CD4-positive, alpha-beta T cell treated with Interleukin-12 subunit alpha and Interleukin-12 subunit beta, for 1 hour (primary cell): Measurements from ENCODE around the gene ACAP3.

ENCODE experiments used
- DNase-seq: peaks from one replicate; pipeline ENCODE4 v3.0.0-alpha.2; 2020

The ACAP3 gene

DNA sequence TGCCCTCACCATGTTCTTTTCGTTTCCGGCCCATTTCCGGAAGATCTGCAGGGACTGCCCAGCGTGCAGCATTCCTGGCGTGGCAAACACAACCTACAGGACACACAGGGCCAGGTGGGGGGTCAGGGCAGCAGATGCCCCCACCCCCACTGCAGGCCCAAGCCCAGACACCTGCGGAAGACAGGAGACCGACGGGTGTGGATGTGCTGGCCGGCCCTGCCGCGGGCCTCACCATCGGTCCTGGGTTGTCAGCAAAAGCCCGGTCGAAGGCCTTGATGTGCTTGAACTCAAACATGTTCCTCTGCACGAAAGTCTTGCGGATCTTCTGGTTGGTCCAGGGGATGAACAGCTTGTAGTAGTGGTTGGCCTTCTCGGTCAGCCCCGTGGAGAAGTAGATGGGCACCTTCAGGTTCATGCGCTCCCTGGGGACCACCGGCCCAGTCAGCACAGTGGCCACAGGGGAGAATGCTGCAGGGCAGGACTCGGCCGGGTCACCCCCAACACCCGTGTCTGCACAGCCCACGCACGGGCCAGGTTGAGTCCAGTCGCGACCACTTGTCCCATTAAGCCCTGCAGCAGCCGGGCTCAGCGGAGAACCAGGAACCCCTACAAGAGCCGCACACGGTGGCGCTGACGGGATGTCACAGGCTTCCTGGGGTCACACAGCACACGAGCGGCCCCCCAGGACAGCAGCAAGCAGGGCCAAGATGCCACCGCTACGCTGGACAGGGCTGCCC, 5.9 kb upstream of the ACAP3 start:
- no peak for DNase-seq

- DNase-seq: no peak
Observed at GRCh38 chr1:1312450-1313314, 5.0 kb upstream of the ACAP3 start.

DNA sequence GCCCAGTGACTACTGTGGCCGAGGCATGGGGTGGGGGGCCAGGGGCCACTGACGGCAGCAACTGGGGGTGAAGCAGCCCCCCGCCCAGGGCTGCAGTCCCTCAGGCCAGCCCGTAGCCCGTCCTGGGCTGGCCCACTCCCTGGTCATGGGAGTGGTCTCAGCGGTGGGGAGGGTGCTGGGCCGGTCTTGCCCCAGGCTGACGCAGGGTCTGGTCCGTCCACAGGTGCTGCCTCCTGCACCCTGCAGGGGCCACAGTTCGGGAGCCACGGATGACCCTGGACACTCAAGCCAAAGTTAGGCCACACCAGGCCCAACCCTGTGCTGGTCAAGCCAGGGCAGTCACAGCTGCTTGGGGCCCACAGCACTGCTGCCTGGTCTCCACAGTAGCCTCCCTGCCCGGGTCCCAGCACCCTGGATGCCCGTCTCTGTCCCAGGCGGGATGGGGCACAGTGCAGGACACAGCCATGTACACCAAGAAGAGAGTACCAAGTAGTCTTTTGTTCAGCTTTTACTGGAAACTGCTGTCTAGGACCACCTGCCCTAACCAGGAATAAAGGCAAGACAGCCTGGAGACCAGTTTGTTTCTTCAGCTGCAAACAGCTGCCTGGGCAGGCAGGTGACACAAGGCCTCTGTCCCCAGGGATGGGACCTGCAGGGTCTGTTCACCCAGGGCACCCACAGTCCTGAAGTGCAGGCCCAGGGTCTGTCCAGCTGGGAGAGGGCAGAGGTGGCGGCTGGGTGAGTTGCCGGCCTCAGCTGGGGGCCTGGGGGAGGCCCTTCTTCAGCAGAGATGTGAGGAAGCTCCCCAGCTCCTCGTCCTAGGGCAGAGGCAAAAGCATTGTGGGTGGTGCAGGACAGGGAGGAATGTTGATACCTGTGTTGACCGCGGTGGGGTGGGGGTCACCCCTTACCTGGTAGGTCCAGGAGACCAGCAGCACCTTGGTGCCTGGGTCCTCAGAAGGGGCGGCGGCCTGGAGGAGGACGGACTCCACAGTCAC, 3.7 kb upstream of the ACAP3 start:
- DNase-seq: no peak

DNA sequence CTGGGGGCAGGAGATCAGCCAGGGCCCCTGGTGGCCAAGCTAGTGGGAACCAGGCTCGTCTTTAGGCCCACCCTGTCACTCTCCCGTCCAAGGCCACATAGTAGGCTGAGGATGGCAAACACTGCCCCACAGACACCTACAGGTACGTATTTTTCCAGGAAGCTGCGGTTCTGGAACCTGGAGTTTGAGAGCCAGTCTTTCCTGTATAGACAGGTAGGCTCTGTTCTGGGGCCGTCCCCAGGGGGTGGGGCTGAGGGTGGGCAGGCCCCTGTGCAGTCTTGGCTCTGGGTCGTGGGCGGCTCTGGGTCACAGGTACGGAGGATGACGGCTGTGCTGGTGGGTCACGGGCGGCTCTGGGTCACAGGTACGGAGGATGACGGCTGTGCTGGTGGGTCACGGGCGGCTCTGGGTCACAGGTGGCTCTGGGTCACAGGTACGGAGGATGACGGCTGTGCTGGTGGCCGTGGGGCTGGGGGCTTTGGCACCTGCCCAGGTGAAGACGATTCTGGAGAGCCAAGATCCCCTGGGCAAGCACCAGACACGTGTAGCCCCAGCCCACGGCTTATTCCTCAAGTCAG, 2.8 kb upstream of the ACAP3 start:
- no peak for DNase-seq

DNA sequence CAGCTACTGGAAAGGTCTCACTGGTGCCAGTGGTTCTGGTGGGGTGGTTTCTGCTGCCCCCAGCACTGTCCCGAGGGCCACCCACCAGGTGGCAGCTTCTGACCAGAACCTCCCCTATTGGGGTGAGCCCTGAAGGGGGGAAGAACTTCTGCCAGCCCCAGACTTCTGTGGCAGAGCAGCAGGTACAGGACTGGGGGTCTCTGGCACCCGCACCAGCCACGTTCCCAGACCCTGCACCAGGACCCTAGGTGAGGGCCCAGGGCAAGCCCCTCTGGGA, 2.3 kb upstream of the ACAP3 start:
- no peak for DNase-seq

DNA sequence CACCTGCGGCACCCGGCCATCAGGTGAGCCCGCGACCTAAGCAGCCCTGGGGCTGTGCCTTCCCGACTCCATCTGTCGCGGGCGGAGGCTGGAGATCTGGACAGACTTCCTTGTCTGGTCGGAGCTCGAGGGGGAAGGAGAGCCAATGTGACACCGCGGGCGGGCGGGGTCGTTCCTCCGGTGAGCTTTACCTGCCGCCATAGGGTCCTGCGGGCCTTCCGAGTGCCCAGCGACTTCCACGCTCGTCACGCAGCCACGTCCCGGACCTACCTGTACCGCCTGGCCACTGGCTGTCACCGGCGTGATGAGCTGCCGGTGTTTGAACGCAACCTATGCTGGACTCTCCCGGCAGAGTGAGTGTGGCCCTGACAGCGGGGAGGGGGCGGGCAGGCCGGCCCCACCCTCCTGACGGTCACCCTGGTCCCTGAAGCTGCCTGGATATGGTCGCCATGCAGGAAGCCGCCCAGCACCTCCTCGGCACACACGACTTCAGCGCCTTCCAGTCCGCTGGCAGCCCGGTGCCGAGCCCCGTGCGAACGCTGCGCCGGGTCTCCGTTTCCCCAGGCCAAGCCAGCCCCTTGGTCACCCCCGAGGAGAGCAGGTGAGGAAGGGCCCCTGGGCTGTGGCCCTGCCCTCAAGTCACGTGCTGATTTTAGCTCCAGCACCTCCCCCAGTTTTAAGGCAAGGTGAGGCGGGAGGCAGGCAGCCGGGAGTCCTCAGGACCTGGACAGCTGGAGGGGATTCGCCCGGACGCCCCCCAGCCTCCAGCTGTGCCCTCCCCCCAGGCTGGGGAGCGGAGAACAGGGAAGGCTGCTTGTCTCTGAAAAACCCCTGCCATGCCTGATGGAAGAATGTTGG, 1.8 kb upstream of the ACAP3 start:
- DNase-seq: no peak

- no peak for DNase-seq
Observed at GRCh38 chr1:1308756-1309250, 1.1 kb upstream of the ACAP3 start.

GRCh38 chr1:1307261-1307922, 338 bp downstream of the ACAP3 start:
- no peak for DNase-seq

- no peak for DNase-seq
Observed at GRCh38 chr1:1306661-1307260, 969 bp downstream of the ACAP3 start.

GRCh38 chr1:1306070-1306660, 1.6 kb downstream of the ACAP3 start:
- DNase-seq: no peak

DNA sequence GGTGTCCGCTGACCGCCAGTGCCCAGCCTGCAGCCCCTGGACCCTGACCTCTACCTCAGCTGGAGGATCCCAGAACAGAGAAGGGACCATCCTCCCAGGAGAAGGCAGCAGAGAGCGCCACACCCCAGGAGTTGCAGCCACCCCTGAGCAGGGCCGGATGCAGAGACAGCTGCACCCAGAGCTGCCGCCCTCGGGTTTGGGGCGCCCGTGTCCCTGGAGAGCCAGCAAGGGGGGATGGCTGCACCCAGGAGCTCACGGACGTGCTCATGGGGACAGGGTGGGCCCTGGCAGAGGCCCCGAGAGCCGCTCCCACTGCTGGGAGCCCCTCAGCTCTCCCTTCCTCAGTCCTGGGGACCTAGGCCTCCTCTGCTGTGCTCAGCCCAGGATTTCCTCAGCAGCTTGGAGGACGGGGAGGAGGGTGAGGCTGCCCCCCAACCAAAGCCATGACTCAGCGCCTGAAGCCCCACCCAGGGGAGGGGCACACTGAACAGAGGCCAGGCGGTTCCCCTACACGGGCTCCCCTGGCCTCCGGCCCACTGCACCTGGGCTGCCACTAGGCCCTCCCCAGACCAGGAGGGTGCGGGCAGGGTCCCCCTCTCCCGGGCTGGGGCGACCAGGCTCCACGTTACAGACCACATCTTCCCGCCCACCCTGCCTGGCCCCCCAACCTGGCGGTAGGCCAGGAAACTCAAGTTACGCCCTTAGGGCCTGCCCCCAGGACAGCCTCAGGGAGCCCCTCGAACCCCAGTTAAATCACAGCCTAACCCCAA, 2.2 kb downstream of the ACAP3 start:
- DNase-seq: peak; percentile 70

DNA sequence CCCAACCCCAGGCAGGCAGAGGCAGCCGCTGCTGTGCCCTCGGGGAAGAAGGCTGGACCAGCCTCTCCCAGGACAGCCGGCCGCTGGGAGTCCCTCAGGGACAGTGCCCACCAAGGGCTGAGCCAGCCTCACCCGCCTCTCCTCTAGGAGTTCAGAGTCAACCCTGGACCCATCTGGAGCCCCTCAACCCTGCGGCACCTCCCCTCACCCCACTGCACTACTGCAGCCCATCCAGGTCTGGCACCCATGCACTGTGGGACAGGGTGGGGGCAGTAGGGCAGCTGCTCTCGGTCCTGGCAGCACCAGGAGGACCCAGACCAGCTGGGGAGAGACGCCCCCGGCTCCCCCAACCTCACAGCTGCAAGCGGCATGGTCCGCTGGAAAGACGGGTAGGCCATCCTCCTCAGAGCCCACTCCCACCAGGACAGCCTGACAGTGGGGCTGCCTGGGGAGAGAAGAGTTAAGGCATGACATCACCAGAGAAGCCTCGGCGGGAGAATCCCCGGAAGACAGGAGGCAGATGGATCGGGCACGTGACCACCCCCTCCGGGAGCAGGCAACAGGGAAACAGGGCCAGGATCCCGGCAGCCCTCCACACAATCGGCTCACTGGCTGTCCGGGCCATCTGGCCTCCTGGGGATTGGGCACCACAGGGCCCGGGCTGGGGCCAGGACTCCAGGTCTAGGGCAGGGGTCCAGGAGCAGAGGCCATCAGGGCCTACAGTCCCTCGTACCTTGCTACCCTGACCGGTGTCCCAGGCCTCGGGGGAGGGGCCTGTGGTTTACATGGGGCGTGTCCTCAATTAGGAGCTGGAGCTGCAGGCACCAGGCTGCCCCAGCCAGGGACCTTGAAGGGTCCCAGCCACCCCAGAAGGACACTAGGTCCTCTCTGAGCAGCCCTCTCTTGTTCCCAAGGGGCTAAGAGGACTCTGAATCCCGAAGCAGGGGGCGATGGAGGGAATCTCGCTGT, 3.1 kb downstream of the ACAP3 start:
- DNase-seq: no peak

- no peak for DNase-seq
Observed at GRCh38 chr1:1303736-1304135, 4.0 kb downstream of the ACAP3 start.

GRCh38 chr1:1302951-1303509, 4.7 kb downstream of the ACAP3 start:
- DNase-seq: no peak

DNA sequence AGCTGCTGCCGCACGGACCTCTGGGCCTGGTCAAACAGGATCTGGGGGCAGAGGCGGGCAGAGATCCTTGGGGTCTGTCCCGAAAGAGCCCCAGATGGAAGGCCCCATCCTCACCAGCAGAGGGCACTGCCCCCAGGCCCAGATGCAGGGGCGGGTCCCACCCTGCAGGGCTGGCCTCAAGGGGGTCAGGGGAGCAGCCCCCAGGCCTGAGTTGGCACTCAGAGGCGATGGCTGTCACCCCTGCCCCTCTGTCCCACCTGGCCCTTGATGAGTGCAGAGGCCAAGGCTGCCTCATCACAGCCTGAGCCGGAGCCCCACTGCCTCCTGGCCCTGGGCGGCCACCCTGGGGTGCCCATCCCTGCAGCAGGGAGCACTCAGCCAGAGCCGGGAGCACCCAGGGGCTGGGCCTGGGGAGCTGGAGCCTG, 5.7 kb downstream of the ACAP3 start:
- no peak for DNase-seq

DNA sequence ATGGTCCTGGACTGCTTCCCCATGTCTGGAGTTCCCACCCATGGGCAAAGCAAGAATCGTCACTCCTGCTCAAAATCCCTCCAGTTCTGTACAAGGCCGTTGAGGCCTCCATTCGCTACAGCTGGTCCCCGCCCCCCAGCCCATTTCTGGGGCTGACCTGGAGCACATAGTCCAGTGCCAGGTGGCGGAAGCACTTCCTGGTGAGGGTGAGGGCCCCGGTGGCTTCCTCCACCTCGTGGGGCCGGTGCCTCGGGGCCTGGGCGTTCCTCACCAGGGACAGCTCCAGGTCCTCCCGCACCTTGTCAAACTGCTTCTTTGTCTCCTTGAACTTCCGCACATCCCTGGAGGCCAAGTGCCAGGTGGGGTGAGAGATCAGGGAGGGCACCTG, 7.4 kb downstream of the ACAP3 start:
- no peak for DNase-seq

- DNase-seq: peak; percentile 33
Observed at GRCh38 chr1:1299686-1300351, 7.9 kb downstream of the ACAP3 start.
